IPS-18c (cell line): ENCODE data around the gene SERTAD3.
"Not testable (repeated sequence)": the region's sequence is repeated elsewhere in the genome, so short reads cannot be mapped to it uniquely, and the experiment has no call there.

Source experiments
- H3K4me3 ChIP-seq: 2 replicates; pipeline ENCODE4 v1.7.0; 2013; ENCODE audit warnings: low read depth, mild to moderate bottlenecking, low read length, moderate library complexity; ENCODE audit not compliant: insufficient read depth
- H3K9me3 ChIP-seq: one replicate; pipeline ENCODE4 v1.6.1; 2013; ENCODE audit warnings: mild to moderate bottlenecking, low read length, moderate library complexity; ENCODE audit not compliant: control insufficient read depth, insufficient read depth

The SERTAD3 gene

GRCh38 chr19:40441719-40442253 is 2.3 kb downstream of the SERTAD3 start:
- H3K4me3 ChIP-seq: no peak overlapping the region
- no peaks in the 10 kb centered on the region for H3K9me3 ChIP-seq

DNA sequence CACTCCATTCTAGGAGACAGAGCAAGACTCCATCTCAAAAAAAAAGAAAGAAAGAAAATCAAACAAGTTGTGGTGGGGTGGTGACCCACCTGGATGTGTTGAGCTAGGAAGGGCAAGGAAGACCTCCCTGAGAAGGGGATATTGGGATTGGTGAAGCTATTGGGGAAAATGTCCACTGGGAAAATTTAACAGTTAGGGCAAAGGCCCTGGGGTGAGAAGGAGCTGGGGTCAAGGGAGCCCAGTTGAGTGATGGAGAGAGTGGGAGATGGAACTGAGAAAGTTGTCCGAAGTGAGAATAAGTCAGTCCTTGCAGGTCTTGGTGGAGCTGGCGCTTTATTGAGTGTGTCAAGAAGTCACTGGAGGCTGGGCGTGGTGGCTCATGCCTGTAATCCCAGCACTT is 5.9 kb downstream of the SERTAD3 start:
- no peaks in the 10 kb centered on the region for H3K9me3 ChIP-seq
- no peak overlapping the region for H3K4me3 ChIP-seq

- Histone ChIP-seq H3K9me3 (no peaks in the 10 kb centered on the region), H3K4me3 (peak overlapping the region; percentile 47)
These were observed 10.5 kb downstream of the SERTAD3 start for GRCh38 chr19:40433391-40434216.

DNA sequence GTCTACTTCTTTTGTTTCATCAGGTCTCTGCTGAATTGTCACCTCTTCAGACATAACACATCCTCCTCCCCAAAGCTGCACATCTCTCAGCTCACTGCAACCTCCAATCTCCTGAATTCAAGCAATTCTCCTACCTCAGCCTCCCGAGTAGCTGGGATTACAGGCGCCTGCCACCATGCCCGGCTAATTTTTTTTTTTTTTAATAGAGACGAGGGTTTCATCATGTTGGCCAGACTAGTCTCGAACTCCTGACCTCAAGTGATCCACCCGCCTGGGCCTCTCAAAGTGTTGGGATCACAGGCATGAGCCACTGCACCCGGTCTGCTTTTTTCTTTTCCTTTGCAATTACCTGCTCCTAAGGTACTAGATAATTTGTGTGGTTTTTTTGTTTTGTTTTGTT is 11.4 kb downstream of the SERTAD3 start:
- not testable (repeated sequence) for H3K4me3 ChIP-seq, H3K9me3 ChIP-seq

GRCh38 chr19:40431698-40432097 is 12.4 kb downstream of the SERTAD3 start:
- Histone ChIP-seq H3K4me3 (no peak overlapping the region), H3K9me3 (no peaks in the 10 kb centered on the region)

GRCh38 chr19:40430242-40430641 is 13.9 kb downstream of the SERTAD3 start:
- not testable (repeated sequence) for H3K9me3 ChIP-seq, H3K4me3 ChIP-seq

DNA sequence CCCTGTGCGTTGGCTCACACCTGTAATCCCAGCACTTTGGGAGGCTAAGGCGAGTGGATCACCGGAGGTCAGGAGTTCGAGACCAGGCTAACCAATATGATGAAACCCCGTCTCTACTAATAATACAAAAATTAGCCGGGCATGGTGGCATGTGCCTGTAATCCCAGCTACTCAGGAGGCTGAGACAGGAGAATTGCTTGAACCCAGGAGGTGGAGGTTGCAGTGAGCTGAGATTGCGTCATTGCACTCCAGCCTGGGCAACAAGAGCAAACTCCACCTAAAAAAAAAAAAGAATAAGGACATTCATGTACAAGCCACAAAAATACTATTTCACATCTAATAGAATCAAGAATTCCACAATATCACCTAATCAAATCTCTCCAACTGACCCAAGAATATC is 15.9 kb downstream of the SERTAD3 start:
- not testable (repeated sequence) for H3K4me3 ChIP-seq, H3K9me3 ChIP-seq

GRCh38 chr19:40425450-40426287 is 18.5 kb downstream of the SERTAD3 start, which contains the start of gene SERTAD1:
TSS of gene SERTAD1 (minus strand) at chr19:40425992. CDS start at chr19:40423546, 2,446 bp downstream.
- peaks cover 4% of the 10 kb centered on the region for H3K9me3 ChIP-seq

GRCh38 chr19:40424637-40425449 is 19.3 kb downstream of the SERTAD3 start:
- Histone ChIP-seq H3K4me3 (peak overlapping the region; percentile 83), H3K9me3 (peaks cover 4% of the 10 kb centered on the region)

More at GRCh38 chr19:40425450-40426287, 18.5 kb downstream of the SERTAD3 start, which contains the start of gene SERTAD1:
- H3K4me3 ChIP-seq: peak within 1 kb of the TSS; percentile 83

- peaks cover 4% of the 10 kb centered on the region for H3K9me3 ChIP-seq
- no peak overlapping the region for H3K4me3 ChIP-seq
These were observed 20.2 kb downstream of the SERTAD3 start for GRCh38 chr19:40423938-40424337.

GRCh38 chr19:40422748-40423566 is 21.2 kb downstream of the SERTAD3 start:
- peaks cover 4% of the 10 kb centered on the region for H3K9me3 ChIP-seq
- no peak overlapping the region; the same call in 1 of the 2 replicates for H3K4me3 ChIP-seq

GRCh38 chr19:40421993-40422747 is 22.0 kb downstream of the SERTAD3 start:
- Histone ChIP-seq H3K4me3 (no peak overlapping the region; the same call in 1 of the 2 replicates), H3K9me3 (peaks cover 4% of the 10 kb centered on the region)

- Histone ChIP-seq H3K4me3 (peak overlapping the region; percentile 81), H3K9me3 (no peaks in the 10 kb centered on the region)
These were observed 23.1 kb downstream of the SERTAD3 start for GRCh38 chr19:40420766-40421765.

- H3K9me3 ChIP-seq: no peaks in the 10 kb centered on the region
- H3K4me3 ChIP-seq: peak overlapping the region; percentile 81; the same call in 1 of the 2 replicates
These were observed 23.7 kb downstream of the SERTAD3 start for GRCh38 chr19:40420451-40420765.

DNA sequence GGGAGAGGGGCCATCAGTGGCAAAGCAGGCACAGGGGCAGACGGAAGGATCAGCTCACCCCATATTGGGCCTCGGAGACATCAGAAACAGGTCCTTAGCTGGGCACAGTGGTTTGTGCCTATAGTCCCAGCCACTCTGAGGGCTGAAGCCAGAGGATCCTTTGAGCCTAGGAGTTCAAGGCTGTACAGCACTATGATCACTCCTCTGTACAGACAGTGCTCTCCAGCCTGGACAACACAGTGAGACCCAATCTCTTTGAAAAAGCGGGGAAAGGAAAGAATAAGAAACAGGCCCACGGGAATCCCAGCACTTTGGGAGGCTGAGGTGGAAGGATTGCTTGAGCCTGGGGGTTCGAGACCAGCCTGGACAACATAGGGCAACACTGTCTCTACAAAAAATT is 24.4 kb downstream of the SERTAD3 start:
- no peak overlapping the region for H3K4me3 ChIP-seq
- no peaks in the 10 kb centered on the region for H3K9me3 ChIP-seq
